Caco-2 (cell line): Measurements from ENCODE around the gene PPFIBP1. TPM values are rescaled to one million over a fixed set of nuclear protein-coding genes. Genes with fewer than 3 reads are reported as not detected.
"Not testable (repeated sequence)": the region's sequence is repeated elsewhere in the genome, so short reads cannot be mapped to it uniquely, and the experiment has no call there.

Experiments used
- BruUV-seq: library from RNA; stranded (reverse); fragments of 400-500 nt; replicated peaks from 2 replicates; lab custom pipeline; 2021; lab: Mats Ljungman, UMichigan
- CTCF ChIA-PET: fragments of 300-600 bp; sonication (Branson Sonifier 250); formaldehyde crosslinking; loops from one replicate; lab custom pipeline; 2022; ENCODE audit warnings: antibody characterized with exemption; lab: Charles Lee
- POLR2A ChIA-PET: fragments of 300-600 bp; sonication (Branson Sonifier 250); formaldehyde crosslinking; loops from one replicate; lab custom pipeline; 2022; ENCODE audit warnings: antibody characterized with exemption; lab: Charles Lee
- DNase-seq, 2 experiments: peaks; one replicate each; pipeline versions ENCODE4 v3.0.0 to v3.0.0-alpha.2; 2020 to 2022
- H3K27me3 ChIP-seq: replicated peaks from 2 replicates; pipeline ENCODE4 v1.6.0; 2011; ENCODE audit warnings: low read length; ENCODE audit not compliant: control insufficient read depth, insufficient read depth
- H3K36me3 ChIP-seq: 2 replicates; pipeline ENCODE4 v1.5.1; 2011; ENCODE audit warnings: low read length; ENCODE audit not compliant: control insufficient read depth, insufficient read depth
- H3K4me1 ChIP-seq: fragments of 250-450 bp; sonication (Bioruptor Pico); 2 replicates; pipeline ENCODE4 v1.5.1; 2020; ENCODE audit warnings: mild to moderate bottlenecking
- H3K4me3 ChIP-seq: 2 replicates; pipeline ENCODE4 v1.5.1; 2011; ENCODE audit warnings: low read depth, mild to moderate bottlenecking, control low read depth, low read length
- H3K9me3 ChIP-seq: fragments of 250-450 bp; sonication (Bioruptor Pico); 2 replicates; pipeline ENCODE4 v1.5.1; 2020; ENCODE audit warnings: mild to moderate bottlenecking, moderate library complexity
- H3K27ac Mint-ChIP-seq: one replicate; pipeline ENCODE4 v1.8.0; 2022; ENCODE audit warnings: mixed read lengths; ENCODE audit not compliant: unreplicated experiment
- H3K27me3 Mint-ChIP-seq: one replicate; pipeline ENCODE4 v1.8.0; 2022; ENCODE audit warnings: mixed read lengths; ENCODE audit not compliant: insufficient read depth, unreplicated experiment
- H3K36me3 Mint-ChIP-seq: one replicate; pipeline ENCODE4 v1.8.0; 2022; ENCODE audit warnings: mild to moderate bottlenecking, mixed read lengths; ENCODE audit not compliant: insufficient read depth, unreplicated experiment
- H3K4me1 Mint-ChIP-seq: one replicate; pipeline ENCODE4 v1.8.0; 2022; ENCODE audit warnings: low read depth, mixed read lengths; ENCODE audit not compliant: unreplicated experiment
- H3K4me3 Mint-ChIP-seq: one replicate; pipeline ENCODE4 v1.8.0; 2022; ENCODE audit warnings: mild to moderate bottlenecking, moderate library complexity, mixed read lengths; ENCODE audit not compliant: unreplicated experiment
- H3K9me3 Mint-ChIP-seq: one replicate; pipeline ENCODE4 v1.8.0; 2022; ENCODE audit warnings: mixed read lengths; ENCODE audit not compliant: unreplicated experiment
- intact Hi-C: fragments of 100-400 bp; cut with micrococcal nuclease; formaldehyde crosslinking; loops from one replicate; pipeline ENCODE4 v1.10.0; 2022; ENCODE audit not compliant: unreplicated experiment
- total RNA-seq: library from RNA; stranded (reverse); gene quantifications from 2 replicates; pipeline ENCODE4 v1.2.3, GENCODE V29; 2022
- TF ChIP-seq, protein P1 (sequence below), 2 experiments: fragments of 200-600 bp in 1 of 2; IDR thresholded peaks; 1 replicate in 1 of 2; 2 replicates in 1 of 2; pipeline versions ENCODE4 v1.5.1 to v1.8.0; 2011 to 2022; ENCODE audit warnings: antibody characterized with exemption in 1 of 2, control low read depth in 1 of 2, inconsistent platforms in 1 of 2, low read depth in 1 of 2, low read length in 1 of 2, mild to moderate bottlenecking in 1 of 2, moderate library complexity in 1 of 2; ENCODE audit not compliant: insufficient read depth in 1 of 2, severe bottlenecking in 1 of 2, unreplicated experiment in 1 of 2

The PPFIBP1 gene
- total RNA-seq, 1 experiment from 2014 or later, result 109 TPM

DNA sequence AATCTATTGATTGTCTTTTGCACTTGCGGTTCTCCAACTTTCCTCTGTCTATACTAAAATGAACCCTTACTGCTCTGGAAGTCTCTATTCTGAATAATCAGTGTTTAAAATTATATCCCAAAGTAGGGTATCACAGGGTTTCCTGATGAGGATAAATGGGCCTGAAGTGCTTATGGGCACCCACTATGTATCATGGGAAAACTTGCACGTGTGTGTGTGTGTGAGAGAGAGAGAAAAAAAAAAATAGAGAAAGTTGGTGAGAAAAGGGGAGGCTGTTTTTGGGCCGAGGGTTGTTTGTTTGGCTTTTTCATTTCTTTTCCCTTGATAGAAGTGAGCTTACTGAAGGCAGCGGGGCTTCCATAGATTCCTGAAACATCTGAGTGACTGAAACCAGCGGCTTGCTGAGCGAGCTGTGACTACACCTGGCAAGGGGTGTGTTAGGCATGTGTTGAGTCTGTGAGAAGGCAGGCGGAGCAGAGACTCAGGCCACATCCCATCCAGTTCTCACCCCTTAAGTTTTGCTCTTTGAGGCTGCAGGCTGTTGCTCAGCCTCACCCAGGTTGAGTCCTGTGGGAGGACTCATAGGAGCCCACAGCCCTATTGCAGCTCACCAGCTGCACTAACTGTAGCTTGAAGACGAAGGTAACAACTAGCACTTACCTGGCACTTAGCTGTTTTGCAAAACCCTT is 17.2 kb downstream of the PPFIBP1 start:
- BruUV-seq, result no TSS peak
- CTCF ChIA-PET, result interaction anchor here (0.5 to 0.7 kb wide), 3 partner anchors 17 to 25 kb away, joined by 3 to 5 read pairs (median 3); partner anchors contain the start of gene PPFIBP1
- peaks cover 19% of the 10 kb centered on the region for H3K4me1 Mint-ChIP-seq
- H3K27me3 Mint-ChIP-seq, result no peaks in the 10 kb centered on the region
- POLR2A ChIA-PET, result no interaction called here
- H3K4me3 Mint-ChIP-seq, result no peak overlapping the region
- no peaks in the 10 kb centered on the region for H3K27me3 ChIP-seq
- H3K4me1 ChIP-seq, result peaks cover 8% of the 10 kb centered on the region; the same call in 1 of the 2 replicates
- peak overlapping the region; percentile 11 for H3K27ac Mint-ChIP-seq
- no peaks in the 10 kb centered on the region for H3K9me3 ChIP-seq
- H3K9me3 Mint-ChIP-seq, result peaks cover 7% of the 10 kb centered on the region
- intact Hi-C loops, result no loop called here
- peak in 1 of 2 experiments; percentile 46 for DNase-seq
- TF ChIP-seq, protein P1, sequence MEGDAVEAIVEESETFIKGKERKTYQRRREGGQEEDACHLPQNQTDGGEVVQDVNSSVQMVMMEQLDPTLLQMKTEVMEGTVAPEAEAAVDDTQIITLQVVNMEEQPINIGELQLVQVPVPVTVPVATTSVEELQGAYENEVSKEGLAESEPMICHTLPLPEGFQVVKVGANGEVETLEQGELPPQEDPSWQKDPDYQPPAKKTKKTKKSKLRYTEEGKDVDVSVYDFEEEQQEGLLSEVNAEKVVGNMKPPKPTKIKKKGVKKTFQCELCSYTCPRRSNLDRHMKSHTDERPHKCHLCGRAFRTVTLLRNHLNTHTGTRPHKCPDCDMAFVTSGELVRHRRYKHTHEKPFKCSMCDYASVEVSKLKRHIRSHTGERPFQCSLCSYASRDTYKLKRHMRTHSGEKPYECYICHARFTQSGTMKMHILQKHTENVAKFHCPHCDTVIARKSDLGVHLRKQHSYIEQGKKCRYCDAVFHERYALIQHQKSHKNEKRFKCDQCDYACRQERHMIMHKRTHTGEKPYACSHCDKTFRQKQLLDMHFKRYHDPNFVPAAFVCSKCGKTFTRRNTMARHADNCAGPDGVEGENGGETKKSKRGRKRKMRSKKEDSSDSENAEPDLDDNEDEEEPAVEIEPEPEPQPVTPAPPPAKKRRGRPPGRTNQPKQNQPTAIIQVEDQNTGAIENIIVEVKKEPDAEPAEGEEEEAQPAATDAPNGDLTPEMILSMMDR (IDR thresholded peaks at IDR 0.05; ENCODE audit: insufficient read depth in 1 of 2, low read depth in 1 of 2, low read length in 1 of 2, severe bottlenecking in 1 of 2, unreplicated experiment in 1 of 2), result no peak
- H3K36me3 ChIP-seq, result no peaks in the 10 kb centered on the region
- H3K4me3 ChIP-seq, result no peak overlapping the region
- H3K36me3 Mint-ChIP-seq, result peaks cover 7% of the 10 kb centered on the region

DNA sequence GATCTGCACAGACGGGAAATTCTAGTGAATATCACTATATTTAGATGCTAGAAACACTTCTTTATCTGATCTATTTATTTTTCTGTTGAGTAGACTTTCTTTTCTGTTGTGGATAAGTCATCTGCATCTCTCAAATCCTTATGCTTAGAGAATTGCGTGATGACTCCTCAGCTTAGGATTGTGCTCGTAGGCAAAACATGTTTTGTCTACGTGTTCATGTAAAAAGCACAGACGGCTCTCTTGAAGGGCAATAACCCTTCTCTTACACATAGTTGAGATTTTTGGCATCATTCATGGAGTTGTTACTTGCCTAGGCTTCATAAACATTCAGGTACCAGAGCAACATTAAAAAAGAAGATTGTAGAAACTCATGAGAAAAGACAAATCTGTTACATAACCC is 18.6 kb downstream of the PPFIBP1 start:
- Mint-ChIP-seq H3K4me3 (no peak overlapping the region), H3K27ac (no peak overlapping the region), H3K27me3 (no peaks in the 10 kb centered on the region), H3K36me3 (peaks cover 6% of the 10 kb centered on the region), H3K4me1 (peaks cover 19% of the 10 kb centered on the region), H3K9me3 (peaks cover 7% of the 10 kb centered on the region)
- Histone ChIP-seq H3K4me3 (no peak overlapping the region), H3K27me3 (no peaks in the 10 kb centered on the region), H3K4me1 (peaks cover 8% of the 10 kb centered on the region), H3K36me3 (no peaks in the 10 kb centered on the region), H3K9me3 (no peaks in the 10 kb centered on the region)
- intact Hi-C loops, result no loop called here
- POLR2A ChIA-PET, result interaction anchor here (0.5 kb wide), 1 partner anchor 19 kb away, joined by 3 read pairs; the partner anchor contains the start of gene PPFIBP1
- TF ChIP-seq, protein P1 (IDR thresholded peaks at IDR 0.05; ENCODE audit: insufficient read depth in 1 of 2, low read depth in 1 of 2, low read length in 1 of 2, severe bottlenecking in 1 of 2, unreplicated experiment in 1 of 2), result no peak
- no peak for DNase-seq
- CTCF ChIA-PET, result no interaction called here
- BruUV-seq, result no TSS peak

DNA sequence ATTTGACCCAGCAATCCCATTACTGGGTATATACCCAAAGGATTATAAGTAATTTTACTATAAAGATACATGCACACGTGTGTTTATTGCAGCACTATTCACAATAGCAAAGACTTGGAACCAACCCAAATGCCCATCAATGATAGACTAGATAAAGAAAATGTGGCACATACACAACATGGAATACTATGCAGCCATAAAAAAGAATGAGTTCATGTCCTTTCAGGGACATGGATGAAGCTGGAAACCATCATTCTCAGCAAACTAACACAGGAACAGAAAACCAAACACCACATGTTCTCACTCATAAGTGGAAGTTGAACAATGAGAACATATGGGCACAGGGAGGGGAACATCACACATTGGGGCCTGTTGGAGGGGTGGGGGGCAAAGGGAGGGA is 20.9 kb downstream of the PPFIBP1 start:
- H3K36me3 ChIP-seq, H3K9me3 ChIP-seq, DNase-seq, BruUV-seq, H3K4me3 Mint-ChIP-seq, H3K9me3 Mint-ChIP-seq, intact Hi-C loops, H3K4me3 ChIP-seq, H3K27me3 ChIP-seq, H3K27ac Mint-ChIP-seq, POLR2A ChIA-PET, H3K27me3 Mint-ChIP-seq: not testable (repeated sequence)
- Mint-ChIP-seq H3K4me1 (peaks cover 40% of the 10 kb centered on the region), H3K36me3 (peaks cover 19% of the 10 kb centered on the region)
- CTCF ChIA-PET, result interaction anchor here (0.6 kb wide), 1 partner anchor 256 kb away, joined by 7 read pairs; no protein-coding TSS in a partner anchor
- H3K4me1 ChIP-seq, result peaks cover 25% of the 10 kb centered on the region
